ENCODE results near the gene CUX1. TPM values are rescaled to one million over a fixed set of nuclear protein-coding genes. Genes with fewer than 3 reads are reported as not detected.

Gene CUX1
- total and polyA plus RNA-seq, 2 of the 13 experiments (the other 11 are each of a cell fraction or from before 2014, with no cell fraction given), result 13.7 to 14.9 TPM

GRCh38 chr7:102273749-102274712 is 456.6 kb downstream of the CUX1 start (continued):
- peak; percentile 92 for TF ChIP-seq TFE3 (CRISPR knock-in tag; IDR thresholded peaks at IDR 0.05)
- TF ChIP-seq TOPORS (CRISPR knock-in tag; IDR thresholded peaks at IDR 0.05), result 0 out of 2 replicates have a peak, but pooled peaks have one; percentile 59
- no peak for TF ChIP-seq ZNF576 (CRISPR knock-in tag; IDR thresholded peaks at IDR 0.05)
- TF ChIP-seq GLMP (CRISPR knock-in tag; IDR thresholded peaks at IDR 0.05; ENCODE audit: borderline replicate concordance), result no peak
- TF ChIP-seq SRSF9 (IDR thresholded peaks at IDR 0.05; ENCODE audit: borderline replicate concordance, insufficient read depth, low read depth, low read length, poor library complexity, severe bottlenecking), result no peak
- TF ChIP-seq ZNF678 (CRISPR knock-in tag; IDR thresholded peaks at IDR 0.05), result no peak
- no peak for TF ChIP-seq ZNF138 (CRISPR knock-in tag; IDR thresholded peaks at IDR 0.05; ENCODE audit: low read depth)
- TF ChIP-seq CAMTA2 (CRISPR knock-in tag; IDR thresholded peaks at IDR 0.05; ENCODE audit: borderline replicate concordance), result no peak
- no peak for TF ChIP-seq MTF2 (CRISPR knock-in tag; IDR thresholded peaks at IDR 0.05; ENCODE audit: borderline replicate concordance)
- TF ChIP-seq MEIS2 (CRISPR knock-in tag; IDR thresholded peaks at IDR 0.05), result peak; percentile 80; the same call in 1 of the 2 replicates
- 0 out of 2 replicates have a peak, but pooled peaks have one; percentile 13 for TF ChIP-seq ZNF337 (CRISPR knock-in tag; IDR thresholded peaks at IDR 0.05; ENCODE audit: borderline replicate concordance, low read depth)
- peak in 1 of 2 experiments; percentile 40; a peak in 2 of 4 replicates for TF ChIP-seq NR2F1 (CRISPR knock-in tag; IDR thresholded peaks at IDR 0.05)
- peak; percentile 82 for TF ChIP-seq HDAC1 (CRISPR knock-in tag; IDR thresholded peaks at IDR 0.05)
- TF ChIP-seq ZNF407 (CRISPR knock-in tag; IDR thresholded peaks at IDR 0.05; ENCODE audit: not compliant biosample characterization), result no peak
